BLaER1 treated with 17β-estradiol and CSF1 and Interleukin-3, amounts not matched to agents 10 nM and 100 nM (cell line): ENCODE results near the gene EMC6.

Source experiments
- H3K27ac ChIP-seq, 11 experiments: shearing (Covaris generic); formaldehyde crosslinking; 2 replicates each; pipeline ENCODE4 v1.8.1; 2022
- H3K27me3 ChIP-seq, 11 experiments: shearing (Covaris generic); formaldehyde crosslinking; 2 replicates each; pipeline ENCODE4 v1.8.1; 2022
- H3K36me3 ChIP-seq, 11 experiments: shearing (Covaris generic); formaldehyde crosslinking; 2 replicates each; pipeline ENCODE4 v1.8.1; 2022
- H3K4me1 ChIP-seq, 10 experiments: shearing (Covaris generic); formaldehyde crosslinking; 2 replicates each; pipeline ENCODE4 v1.8.1; 2022
- H3K4me2 ChIP-seq, 11 experiments: shearing (Covaris generic); formaldehyde crosslinking; 2 replicates each; pipeline ENCODE4 v1.8.1; 2022
- H3K4me3 ChIP-seq, 10 experiments: shearing (Covaris generic); formaldehyde crosslinking; 2 replicates each; pipeline ENCODE4 v1.8.1; 2022
- H3K9ac ChIP-seq, 11 experiments: shearing (Covaris generic); formaldehyde crosslinking; 2 replicates each; pipeline ENCODE4 v1.8.1; 2022
- H3K9me3 ChIP-seq, 11 experiments: shearing (Covaris generic); formaldehyde crosslinking; replicated peaks in 1 of 11; 2 replicates each; pipeline ENCODE4 v1.8.1; 2022
- H4K20me1 ChIP-seq, 11 experiments: shearing (Covaris generic); formaldehyde crosslinking; 2 replicates each; pipeline ENCODE4 v1.8.1; 2022
- Cebpa-rat ChIP-seq, 11 experiments: shearing (Covaris generic); IDR thresholded peaks; 2 replicates each; pipeline ENCODE4 v1.8.1; 2022

Gene EMC6

GRCh38 chr17:3690094-3690715 is 21.6 kb downstream of the EMC6 start:
- Histone ChIP-seq H3K27ac (no peak overlapping the region), H3K4me3 (no peak overlapping the region), H3K27me3 (peaks cover 0 to 15% (median 0%) of the 10 kb centered on the region in 11 experiments; a peak in 6 of 22 replicates), H3K9ac (no peak overlapping the region), H4K20me1 (peaks cover 0 to 34% (median 7%) of the 10 kb centered on the region in 11 experiments; a peak in 10 of 22 replicates), H3K9me3 (no peaks in the 10 kb centered on the region), H3K4me1 (peaks cover 14 to 72% (median 61%) of the 10 kb centered on the region in 10 experiments), H3K4me2 (peak overlapping the region in 7 of 11 experiments; percentile 16 to 83 (median 51); a peak in 12 of 22 replicates), H3K36me3 (peaks cover 0 to 13% (median 0%) of the 10 kb centered on the region in 11 experiments; a peak in 2 of 22 replicates)
- no peak for TF ChIP-seq Cebpa-rat (IDR thresholded peaks at IDR 0.05)

GRCh38 chr17:3691617-3692067 is 23.0 kb downstream of the EMC6 start:
- Histone ChIP-seq H3K27ac (no peak overlapping the region), H3K4me1 (peaks cover 19 to 84% (median 72%) of the 10 kb centered on the region in 10 experiments)

GRCh38 chr17:3692346-3692745 is 23.7 kb downstream of the EMC6 start:
- Histone ChIP-seq H3K4me2 (peak overlapping the region in 5 of 11 experiments; percentile 2 to 100 (median 90); a peak in 5 of 22 replicates), H4K20me1 (peaks cover 0 to 34% (median 7%) of the 10 kb centered on the region in 11 experiments; a peak in 8 of 22 replicates), H3K4me1 (peaks cover 21 to 86% (median 74%) of the 10 kb centered on the region in 10 experiments), H3K27me3 (peaks cover 0 to 20% (median 0%) of the 10 kb centered on the region in 11 experiments; a peak in 5 of 22 replicates), H3K36me3 (peaks cover 0 to 13% (median 0%) of the 10 kb centered on the region in 11 experiments; a peak in 2 of 22 replicates), H3K27ac (no peak overlapping the region), H3K9me3 (peaks cover 0 to 2% (median 0%) of the 10 kb centered on the region in 11 experiments; a peak in 1 of 22 replicates), H3K4me3 (no peak overlapping the region), H3K9ac (no peak overlapping the region)
- no peak for TF ChIP-seq Cebpa-rat (IDR thresholded peaks at IDR 0.05)

More at GRCh38 chr17:3691617-3692067, 23.0 kb downstream of the EMC6 start:
- H3K9me3 ChIP-seq, result no peaks in the 10 kb centered on the region
- H3K36me3 ChIP-seq, result peaks cover 0 to 13% (median 0%) of the 10 kb centered on the region in 11 experiments; a peak in 2 of 22 replicates
- H3K4me3 ChIP-seq, result no peak overlapping the region
- H4K20me1 ChIP-seq, result peaks cover 0 to 34% (median 7%) of the 10 kb centered on the region in 11 experiments; a peak in 8 of 22 replicates
- H3K27me3 ChIP-seq, result peaks cover 0 to 18% (median 0%) of the 10 kb centered on the region in 11 experiments; a peak in 5 of 22 replicates
- H3K9ac ChIP-seq, result no peak overlapping the region
- H3K4me2 ChIP-seq, result peak overlapping the region in 3 of 11 experiments; percentile 55 to 81 (median 56); a peak in 1 of 22 replicates
- TF ChIP-seq Cebpa-rat (IDR thresholded peaks at IDR 0.05), result no peak

GRCh38 chr17:3693141-3693540 is 24.5 kb downstream of the EMC6 start:
- Histone ChIP-seq H3K4me2 (peak overlapping the region; percentile 31 to 100 (median 96); a peak in 19 of 22 replicates), H3K4me3 (no peak overlapping the region)
- TF ChIP-seq Cebpa-rat (IDR thresholded peaks at IDR 0.05), result no peak

GRCh38 chr17:3693829-3694231 is 25.2 kb downstream of the EMC6 start:
- H3K9me3 ChIP-seq, result peaks cover 7 to 15% (median 10%) of the 10 kb centered on the region in 11 experiments; a peak in 18 of 22 replicates
- peaks cover 0 to 25% (median 7%) of the 10 kb centered on the region in 11 experiments; a peak in 8 of 22 replicates for H4K20me1 ChIP-seq
- no peak overlapping the region for H3K27ac ChIP-seq
- peaks cover 21 to 76% (median 64%) of the 10 kb centered on the region in 10 experiments for H3K4me1 ChIP-seq
- peaks cover 0 to 13% (median 0%) of the 10 kb centered on the region in 11 experiments; a peak in 2 of 22 replicates for H3K36me3 ChIP-seq
- no peak for TF ChIP-seq Cebpa-rat (IDR thresholded peaks at IDR 0.05)
- H3K27me3 ChIP-seq, result peaks cover 0 to 13% (median 0%) of the 10 kb centered on the region in 11 experiments; a peak in 4 of 22 replicates
- no peak overlapping the region for H3K4me3 ChIP-seq
- peak overlapping the region; percentile 31 to 100 (median 96); a peak in 18 of 22 replicates for H3K4me2 ChIP-seq
- no peak overlapping the region for H3K9ac ChIP-seq

More at GRCh38 chr17:3693141-3693540, 24.5 kb downstream of the EMC6 start:
- Histone ChIP-seq H3K27ac (no peak overlapping the region), H3K9me3 (peaks cover 3 to 10% (median 4%) of the 10 kb centered on the region in 11 experiments; a peak in 18 of 22 replicates), H4K20me1 (peaks cover 0 to 32% (median 7%) of the 10 kb centered on the region in 11 experiments; a peak in 8 of 22 replicates), H3K4me1 (peaks cover 21 to 83% (median 71%) of the 10 kb centered on the region in 10 experiments), H3K9ac (no peak overlapping the region), H3K27me3 (peaks cover 0 to 17% (median 0%) of the 10 kb centered on the region in 11 experiments; a peak in 5 of 22 replicates), H3K36me3 (peaks cover 0 to 13% (median 0%) of the 10 kb centered on the region in 11 experiments; a peak in 2 of 22 replicates)

- peaks cover 21 to 73% (median 57%) of the 10 kb centered on the region in 10 experiments for H3K4me1 ChIP-seq
- H3K9me3 ChIP-seq, result peaks cover 7 to 15% (median 10%) of the 10 kb centered on the region in 11 experiments; a peak in 18 of 22 replicates
- H3K4me3 ChIP-seq, result peak overlapping the region; percentile 49 to 74 (median 64)
- H3K9ac ChIP-seq, result peak overlapping the region in 10 of 11 experiments; percentile 33 to 77 (median 72); a peak in 21 of 22 replicates
- H4K20me1 ChIP-seq, result peaks cover 0 to 21% (median 7%) of the 10 kb centered on the region in 11 experiments; a peak in 7 of 22 replicates
- peaks cover 0 to 11% (median 0%) of the 10 kb centered on the region in 11 experiments; a peak in 2 of 22 replicates for H3K36me3 ChIP-seq
- peaks cover 0 to 13% (median 0%) of the 10 kb centered on the region in 11 experiments; a peak in 4 of 22 replicates for H3K27me3 ChIP-seq
- TF ChIP-seq Cebpa-rat (IDR thresholded peaks at IDR 0.05), result no peak
- H3K4me2 ChIP-seq, result peak overlapping the region; percentile 90 to 100 (median 97)
- peak overlapping the region in 8 of 11 experiments; percentile 49 to 64 (median 57); a peak in 13 of 22 replicates for H3K27ac ChIP-seq
Measured at GRCh38 chr17:3695129-3695722, 26.6 kb downstream of the EMC6 start.

- Histone ChIP-seq H3K4me2 (peak within 1 kb of the TSS; percentile 90 to 100 (median 97)), H4K20me1 (peaks cover 0 to 18% (median 3%) of the 10 kb centered on the region in 11 experiments; a peak in 6 of 22 replicates), H3K27me3 (peaks cover 0 to 13% (median 0%) of the 10 kb centered on the region in 11 experiments; a peak in 4 of 22 replicates), H3K9ac (peak within 1 kb of the TSS; percentile 6 to 77 (median 70); a peak in 21 of 22 replicates), H3K9me3 (peaks cover 7 to 15% (median 10%) of the 10 kb centered on the region in 11 experiments; a peak in 18 of 22 replicates), H3K4me3 (peak within 1 kb of the TSS; percentile 49 to 74 (median 64)), H3K36me3 (peaks cover 0 to 5% (median 0%) of the 10 kb centered on the region in 11 experiments; a peak in 1 of 22 replicates), H3K4me1 (peaks cover 21 to 68% (median 51%) of the 10 kb centered on the region in 10 experiments), H3K27ac (peak within 1 kb of the TSS in 9 of 11 experiments; percentile 5 to 64 (median 56); a peak in 17 of 22 replicates)
- TF ChIP-seq Cebpa-rat (IDR thresholded peaks at IDR 0.05), result no peak
Measured at GRCh38 chr17:3695723-3696411, 27.3 kb downstream of the EMC6 start, which contains the start of gene P2RX5. P2RX5 (minus strand) TSS chr17:3696155; CDS start chr17:3696005, 150 bp downstream.
